Transverse colon (tissue), 4 donors: ENCODE results near the gene TRMU. TPM values are rescaled to one million over a fixed set of nuclear protein-coding genes. Genes with fewer than 3 reads are reported as not detected.

ENCODE experiments used
- DNase-seq: peaks from one replicate; pipeline ENCODE4 v3.0.0-alpha.2; 2019
- H3K27ac ChIP-seq, 4 donors: fragments of 200-600 bp; sonication (generic); 2 replicates each; pipeline ENCODE4 v1.5.1; 2016 to 2018; ENCODE audit warnings: inconsistent platforms in 4 of 4
- H3K27me3 ChIP-seq: fragments of 200-600 bp; sonication (generic); 2 replicates; pipeline ENCODE4 v1.5.1; 2017; ENCODE audit warnings: inconsistent platforms
- H3K36me3 ChIP-seq, 4 donors: fragments of 200-600 bp; sonication (generic); 2 replicates each; pipeline ENCODE4 v1.5.1; 2017 to 2019; ENCODE audit warnings: inconsistent platforms in 4 of 4
- H3K4me1 ChIP-seq, 4 donors: fragments of 200-600 bp; sonication (generic); 2 replicates each; pipeline ENCODE4 v1.5.1; 2017 to 2020; ENCODE audit warnings: inconsistent platforms in 4 of 4
- H3K4me3 ChIP-seq, 4 donors: fragments of 200-600 bp; sonication (generic); 1 replicate in 1 of 4; 2 replicates in 3 of 4; pipeline versions ENCODE4 v1.5.1 to v1.6.1; 2017 to 2019; ENCODE audit warnings: inconsistent platforms in 4 of 4
- H3K9me3 ChIP-seq, 2 donors: fragments of 200-600 bp; sonication (generic); 2 replicates each; pipeline ENCODE4 v1.5.1; 2017 to 2019; ENCODE audit warnings: inconsistent platforms in 2 of 2
- EP300 ChIP-seq: sonication (generic); formaldehyde crosslinking; IDR thresholded peaks from one replicate; pipeline ENCODE4 v1.6.1; 2017; ENCODE audit warnings: antibody characterized with exemption, low read depth
- POLR2A ChIP-seq: fragments of 450-650 bp; IDR thresholded peaks from one replicate; pipeline ENCODE4 v1.6.1; 2016; ENCODE audit warnings: antibody characterized with exemption, mild to moderate bottlenecking, moderate library complexity
- POLR2AphosphoS5 ChIP-seq, 3 donors: sonication (generic); formaldehyde crosslinking; IDR thresholded peaks; one replicate each; pipeline ENCODE4 v1.6.1; 2016; ENCODE audit warnings: antibody characterized with exemption in 3 of 3
- WGBS, 2 donors: methylation state at CpG; one replicate each; pipeline ENCODE4 v1.1.5; 2018; ENCODE audit warnings: low coverage in 1 of 2; 5-methylcytosine and 5-hydroxymethylcytosine counted together
- in situ Hi-C, 4 donors: fragments of 200-750 bp; cut with MboI; loops; one replicate each; pipeline versions ENCODE4 v1.15.0 to v1.15.1; 2017; ENCODE audit warnings: low sequenced_read_pairs in 3 of 4, low pct_ligation_motif_present in 1 of 4, low pct_unique_long_range_greater_than_20kb in 1 of 4
- intact Hi-C: fragments of 100-400 bp; cut with DNase I; formaldehyde crosslinking; loops from one replicate; pipeline ENCODE4 v1.15.1; 2023; ENCODE audit warnings: low total_unique reads
- total RNA-seq, 4 donors: library from RNA; depleted of rRNA; stranded (reverse); fragments of >200 nt; gene quantifications; one replicate each; pipeline ENCODE4 v1.1.0, GENCODE V29; 2016
- TF ChIP-seq, protein P1 (sequence below), 5 experiments: fragments of 200-600 bp in 3 of 5; fragments of 450-650 bp in 2 of 5; sonication (generic) in 3 of 5; IDR thresholded peaks; 1 replicate in 2 of 5; 2 replicates in 3 of 5; pipeline ENCODE4 v1.5.1; 2016 to 2017; ENCODE audit warnings: antibody characterized with exemption in 5 of 5, inconsistent platforms in 3 of 5, mild to moderate bottlenecking in 2 of 5, moderate library complexity in 1 of 5

The TRMU gene
- total RNA-seq, 4 donors from 2014 or later: 33.7 to 90.0 (median 38.5) TPM

DNA sequence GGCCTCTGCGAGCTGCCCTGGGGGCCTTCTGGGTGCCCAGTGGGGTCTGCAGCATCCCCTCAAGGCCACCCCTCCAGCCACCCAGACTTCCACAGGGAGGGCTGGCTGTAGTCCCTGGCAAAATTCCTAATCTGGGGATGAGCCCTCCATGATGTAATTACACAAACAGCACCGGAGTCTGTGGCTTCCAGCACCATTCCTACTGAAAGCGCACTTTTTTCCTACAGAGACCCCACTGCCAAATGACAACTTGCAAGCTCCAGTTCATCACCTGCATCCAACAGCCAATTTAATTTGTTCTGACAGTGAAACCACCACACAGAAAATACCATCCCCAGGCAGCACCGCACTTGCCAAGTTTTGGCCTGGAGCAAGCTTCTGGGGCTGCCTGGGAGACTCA, 70.4 kb downstream of the TRMU start:
- no peak for DNase-seq
- H3K27me3 ChIP-seq: no peaks in the 10 kb centered on the region
- H3K27ac ChIP-seq: no peak overlapping the region
- TF ChIP-seq POLR2A (no peak), EP300 (no peak), POLR2AphosphoS5 (IDR thresholded peaks at IDR 0.05) (no peak)
- TF ChIP-seq, protein P1, sequence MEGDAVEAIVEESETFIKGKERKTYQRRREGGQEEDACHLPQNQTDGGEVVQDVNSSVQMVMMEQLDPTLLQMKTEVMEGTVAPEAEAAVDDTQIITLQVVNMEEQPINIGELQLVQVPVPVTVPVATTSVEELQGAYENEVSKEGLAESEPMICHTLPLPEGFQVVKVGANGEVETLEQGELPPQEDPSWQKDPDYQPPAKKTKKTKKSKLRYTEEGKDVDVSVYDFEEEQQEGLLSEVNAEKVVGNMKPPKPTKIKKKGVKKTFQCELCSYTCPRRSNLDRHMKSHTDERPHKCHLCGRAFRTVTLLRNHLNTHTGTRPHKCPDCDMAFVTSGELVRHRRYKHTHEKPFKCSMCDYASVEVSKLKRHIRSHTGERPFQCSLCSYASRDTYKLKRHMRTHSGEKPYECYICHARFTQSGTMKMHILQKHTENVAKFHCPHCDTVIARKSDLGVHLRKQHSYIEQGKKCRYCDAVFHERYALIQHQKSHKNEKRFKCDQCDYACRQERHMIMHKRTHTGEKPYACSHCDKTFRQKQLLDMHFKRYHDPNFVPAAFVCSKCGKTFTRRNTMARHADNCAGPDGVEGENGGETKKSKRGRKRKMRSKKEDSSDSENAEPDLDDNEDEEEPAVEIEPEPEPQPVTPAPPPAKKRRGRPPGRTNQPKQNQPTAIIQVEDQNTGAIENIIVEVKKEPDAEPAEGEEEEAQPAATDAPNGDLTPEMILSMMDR (IDR thresholded peaks at IDR 0.05): no peak
- WGBS, 2 donors: 93% methylated on average over 4 of the region's 4 CpGs; no CpG with 5 or more reads in 1 of the 2 donors
- H3K4me1 ChIP-seq: no peaks in the 10 kb centered on the region
- in situ Hi-C loops (no loop called here), intact Hi-C loops (no loop called here)
- no peaks in the 10 kb centered on the region for H3K36me3 ChIP-seq
- no peak overlapping the region for H3K4me3 ChIP-seq
- no peaks in the 10 kb centered on the region for H3K9me3 ChIP-seq

DNA sequence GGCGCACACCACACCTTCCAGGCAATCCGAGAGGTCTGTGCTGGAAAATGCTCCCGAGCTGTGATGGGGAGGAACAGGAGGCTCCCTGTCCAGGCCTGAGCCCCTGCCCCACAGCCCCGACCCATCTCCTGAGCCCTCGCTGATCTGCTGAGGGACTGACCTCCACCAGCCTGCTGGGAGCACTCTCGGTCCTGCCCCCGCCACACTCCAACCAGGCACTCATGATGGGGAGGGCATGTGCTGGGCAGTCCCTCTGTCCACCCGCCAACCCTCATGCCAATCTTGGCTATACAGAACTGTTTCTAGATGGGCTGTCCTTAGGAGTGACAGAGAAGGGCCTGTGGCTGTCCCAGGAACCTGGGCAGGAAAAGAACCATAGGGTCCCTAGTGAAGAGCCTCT, 70.8 kb downstream of the TRMU start:
- intact Hi-C loops (no loop called here), in situ Hi-C loops (no loop called here)
- DNase-seq: no peak
- H3K27ac ChIP-seq: no peak overlapping the region
- no peak overlapping the region for H3K4me3 ChIP-seq
- no peaks in the 10 kb centered on the region for H3K4me1 ChIP-seq
- H3K27me3 ChIP-seq: no peaks in the 10 kb centered on the region
- H3K9me3 ChIP-seq: no peaks in the 10 kb centered on the region
- TF ChIP-seq POLR2AphosphoS5 (IDR thresholded peaks at IDR 0.05) (no peak), POLR2A (no peak), EP300 (no peak)
- TF ChIP-seq, protein P1 (IDR thresholded peaks at IDR 0.05): no peak
- 89% methylated on average over 7 of the region's 8 CpGs; no CpG with 5 or more reads in 1 of the 2 donors for WGBS, 2 donors
- no peaks in the 10 kb centered on the region for H3K36me3 ChIP-seq

- Histone ChIP-seq H3K9me3 (no peaks in the 10 kb centered on the region), H3K36me3 (no peaks in the 10 kb centered on the region), H3K4me3 (no peak overlapping the region), H3K4me1 (no peaks in the 10 kb centered on the region), H3K27ac (no peak overlapping the region), H3K27me3 (no peaks in the 10 kb centered on the region)
- in situ Hi-C loops: no loop called here
- TF ChIP-seq EP300 (no peak), POLR2AphosphoS5 (IDR thresholded peaks at IDR 0.05) (no peak), POLR2A (no peak)
- TF ChIP-seq, protein P1 (IDR thresholded peaks at IDR 0.05): no peak
- WGBS, 2 donors: 89% methylated on average over 15 of the region's 15 CpGs; no CpG with 5 or more reads in 1 of the 2 donors
- no peak for DNase-seq
- intact Hi-C loops: no loop called here
Measured at GRCh38 chr22:46406791-46407190, 71.3 kb downstream of the TRMU start.

Other genes with a start within 250 kb of the TRMU start
- 10 to 100 TPM; 52.0 to 88.1 (median 74.7) TPM for gene PPARA, start 185.2 kb upstream of the TRMU start, total RNA-seq
- gene CDPF1, start 85.4 kb upstream of the TRMU start, total RNA-seq: 10 to 100 TPM in 1 of 4 donors, 1 to 10 TPM in 2, not detected in 1; 8.2 to 11.9 (median 9.0) TPM
- under 1 TPM in 1 of 4 donors, not detected in 3; 0.27 TPM for gene PKDREJ, start 72.4 kb upstream of the TRMU start, total RNA-seq
- 100 to 1,000 TPM; 167 to 316 (median 292) TPM for gene TTC38, start 67.7 kb upstream of the TRMU start, total RNA-seq
- gene GTSE1, start 38.8 kb upstream of the TRMU start, total RNA-seq: 1 to 10 TPM in 2 of 4 donors, under 1 TPM in 1, not detected in 1; 1.00 to 3.0 (median 1.2) TPM
- gene CELSR1, start 201.9 kb downstream of the TRMU start, total RNA-seq: 1 to 10 TPM in 2 of 4 donors, under 1 TPM in 2; 0.96 to 2.5 (median 1.4) TPM